Stimulated activated CD4-positive, alpha-beta T cell treated with anti-CD3 and anti-CD28 coated beads, Interleukin-4, amount 100 ng/mL, for 1 hour (primary cell): Measurements from ENCODE around the gene BTBD3.

Source experiments
- DNase-seq: peaks from one replicate; pipeline ENCODE4 v3.0.0-alpha.2; 2020

The BTBD3 gene

GRCh38 chr20:11918391-11918845 lies 725 bp downstream of the BTBD3 start:
- no peak for DNase-seq

GRCh38 chr20:11918981-11919380 lies 1.3 kb downstream of the BTBD3 start:
- no peak for DNase-seq

GRCh38 chr20:11919581-11919980 lies 1.9 kb downstream of the BTBD3 start:
- DNase-seq, result no peak

GRCh38 chr20:11920083-11920482 lies 2.4 kb downstream of the BTBD3 start:
- no peak for DNase-seq

- DNase-seq, result no peak
Measured at GRCh38 chr20:11921321-11921720, 3.6 kb downstream of the BTBD3 start.

GRCh38 chr20:11922561-11922960 lies 4.9 kb downstream of the BTBD3 start:
- DNase-seq, result no peak

GRCh38 chr20:11924923-11925322 lies 7.2 kb downstream of the BTBD3 start:
- DNase-seq, result no peak

- DNase-seq, result no peak
Measured at GRCh38 chr20:11926292-11926998, 8.8 kb downstream of the BTBD3 start.

- DNase-seq, result no peak
Measured at GRCh38 chr20:11929947-11930346, 12.3 kb downstream of the BTBD3 start.

GRCh38 chr20:11935212-11936154 lies 17.8 kb downstream of the BTBD3 start:
- DNase-seq, result no peak

GRCh38 chr20:11936157-11936556 lies 18.5 kb downstream of the BTBD3 start:
- no peak for DNase-seq

GRCh38 chr20:11937230-11937629 lies 19.5 kb downstream of the BTBD3 start:
- no peak for DNase-seq

- no peak for DNase-seq
Measured at GRCh38 chr20:11941593-11942246, 24.0 kb downstream of the BTBD3 start.

GRCh38 chr20:11943778-11944177 lies 26.1 kb downstream of the BTBD3 start:
- DNase-seq, result no peak

- DNase-seq, result no peak
Measured at GRCh38 chr20:11948806-11949205, 31.1 kb downstream of the BTBD3 start.

- no peak for DNase-seq
Measured at GRCh38 chr20:11949711-11950110, 32.0 kb downstream of the BTBD3 start.

- no peak for DNase-seq
Measured at GRCh38 chr20:11951696-11952095, 34.0 kb downstream of the BTBD3 start.

- no peak for DNase-seq
Measured at GRCh38 chr20:11952639-11953038, 34.9 kb downstream of the BTBD3 start.

GRCh38 chr20:11957911-11958310 lies 40.2 kb downstream of the BTBD3 start:
- no peak for DNase-seq

- DNase-seq, result no peak
Measured at GRCh38 chr20:11958855-11959254, 41.2 kb downstream of the BTBD3 start.

GRCh38 chr20:11965602-11966001 lies 47.9 kb downstream of the BTBD3 start:
- no peak for DNase-seq

- DNase-seq, result no peak
Measured at GRCh38 chr20:11966186-11966585, 48.5 kb downstream of the BTBD3 start.

- DNase-seq, result no peak
Measured at GRCh38 chr20:11970243-11970836, 52.6 kb downstream of the BTBD3 start.
